NCI-H2227 treated with DMSO at 0.1 percent for 48 hours (cell line): ENCODE data around the gene TMEM232.

Source experiments
- DNase-seq: peaks from one replicate; lab custom pipeline; 2025; lab: John Stamatoyannopoulos, UW

TMEM232 gene

GRCh38 chr5:110514030-110514429 lies 212.4 kb downstream of the TMEM232 start:
- DNase-seq, result no peak

GRCh38 chr5:110512266-110512665 lies 214.2 kb downstream of the TMEM232 start:
- DNase-seq, result no peak

- DNase-seq, result no peak
Observed at GRCh38 chr5:110510146-110510545, 216.3 kb downstream of the TMEM232 start.

GRCh38 chr5:110507972-110508371 lies 218.5 kb downstream of the TMEM232 start:
- DNase-seq, result no peak

GRCh38 chr5:110506378-110506777 lies 220.1 kb downstream of the TMEM232 start:
- no peak for DNase-seq

GRCh38 chr5:110496276-110496675 lies 230.2 kb downstream of the TMEM232 start:
- DNase-seq, result no peak

- DNase-seq, result no peak
Observed at GRCh38 chr5:110492446-110492845, 234.0 kb downstream of the TMEM232 start.

- DNase-seq, result no peak
Observed at GRCh38 chr5:110478895-110479294, 247.6 kb downstream of the TMEM232 start.

- DNase-seq, result no peak
Observed at GRCh38 chr5:110477911-110478310, 248.6 kb downstream of the TMEM232 start.

- no peak for DNase-seq
Observed at GRCh38 chr5:110476164-110476563, 250.3 kb downstream of the TMEM232 start.

- no peak for DNase-seq
Observed at GRCh38 chr5:110475529-110475928, 250.9 kb downstream of the TMEM232 start.

GRCh38 chr5:110469486-110469885 lies 257.0 kb downstream of the TMEM232 start:
- DNase-seq, result no peak

- DNase-seq, result no peak
Observed at GRCh38 chr5:110463106-110463505, 263.4 kb downstream of the TMEM232 start.

- no peak for DNase-seq
Observed at GRCh38 chr5:110460837-110461236, 265.6 kb downstream of the TMEM232 start.

- no peak for DNase-seq
Observed at GRCh38 chr5:110458313-110458712, 268.2 kb downstream of the TMEM232 start.

GRCh38 chr5:110442856-110443255 lies 283.6 kb downstream of the TMEM232 start:
- no peak for DNase-seq

GRCh38 chr5:110441035-110441434 lies 285.4 kb downstream of the TMEM232 start:
- DNase-seq, result no peak

GRCh38 chr5:110440058-110440457 lies 286.4 kb downstream of the TMEM232 start:
- no peak for DNase-seq

GRCh38 chr5:110439296-110439695 lies 287.2 kb downstream of the TMEM232 start:
- DNase-seq, result no peak

GRCh38 chr5:110435207-110435606 lies 291.3 kb downstream of the TMEM232 start:
- DNase-seq, result no peak

GRCh38 chr5:110431603-110432002 lies 294.9 kb downstream of the TMEM232 start:
- DNase-seq, result no peak

- no peak for DNase-seq
Observed at GRCh38 chr5:110414360-110414759, 312.1 kb downstream of the TMEM232 start.

GRCh38 chr5:110413856-110414255 lies 312.6 kb downstream of the TMEM232 start:
- DNase-seq, result no peak

- no peak for DNase-seq
Observed at GRCh38 chr5:110409571-110409970, 316.9 kb downstream of the TMEM232 start.

- no peak for DNase-seq
Observed at GRCh38 chr5:110402562-110402961, 323.9 kb downstream of the TMEM232 start.
